IMR-90 (cell line): ENCODE results near the gene SLC38A1. TPM values are rescaled to one million over a fixed set of nuclear protein-coding genes. Genes with fewer than 3 reads are reported as not detected.

Experiments
- ATAC-seq: fragments of 200-7000 bp; cut with Tn5 transposase; 2 replicates; pipeline ENCODE4 v1.9.1; 2020; ENCODE audit warnings: low read depth, mild to moderate bottlenecking, moderate library complexity
- BruUV-seq: library from RNA; stranded (reverse); fragments of 400-500 nt; replicated peaks from 2 replicates; lab custom pipeline; 2021; lab: Mats Ljungman, UMichigan
- CTCF ChIA-PET: fragments of 300-600 bp; formaldehyde crosslinking; extraction: SDS; loops from one replicate; lab custom pipeline; 2021; ENCODE audit warnings: antibody characterized with exemption; lab: Yijun Ruan, JAX
- POLR2A ChIA-PET: fragments of 300-600 bp; sonication (Branson Sonifier 250); formaldehyde crosslinking; loops from one replicate; lab custom pipeline; 2022; ENCODE audit warnings: antibody characterized with exemption; ENCODE audit not compliant: unreplicated experiment; lab: Charles Lee
- DNase-seq: peaks from one replicate; pipeline ENCODE4 v3.0.0; 2013
- H2AFZ ChIP-seq: replicated peaks from 2 replicates; pipeline ENCODE3; 2013; ENCODE audit warnings: low read length, mild to moderate bottlenecking; ENCODE audit not compliant: poor library complexity
- H2AK5ac ChIP-seq: 2 replicates; pipeline ENCODE4 v1.6.1; 2013; ENCODE audit warnings: low read depth, low read length, inconsistent platforms
- H2AK9ac ChIP-seq: replicated peaks from 2 replicates; pipeline ENCODE3; 2013; ENCODE audit warnings: mild to moderate bottlenecking, low read depth, low read length, moderate library complexity; ENCODE audit not compliant: poor library complexity
- H2BK120ac ChIP-seq: 2 replicates; pipeline ENCODE4 v1.6.1; 2013; ENCODE audit warnings: low read depth, low read length, inconsistent platforms
- H2BK15ac ChIP-seq: 3 replicates; pipeline ENCODE4 v1.6.1; 2013; ENCODE audit warnings: low read depth, low read length, inconsistent platforms
- H2BK20ac ChIP-seq: 2 replicates; pipeline ENCODE4 v1.6.1; 2013; ENCODE audit warnings: low read depth, mild to moderate bottlenecking, inconsistent platforms, low read length, moderate library complexity
- H2BK5ac ChIP-seq: 2 replicates; pipeline ENCODE4 v1.6.1; 2013; ENCODE audit warnings: mild to moderate bottlenecking, low read depth, low read length, inconsistent platforms; ENCODE audit not compliant: poor library complexity, severe bottlenecking
- H3K14ac ChIP-seq: replicated peaks from 2 replicates; pipeline ENCODE4 v1.6.1; 2013; ENCODE audit warnings: low read depth, low read length, inconsistent platforms
- H3K18ac ChIP-seq: 2 replicates; pipeline ENCODE4 v1.6.1; 2013; ENCODE audit warnings: low read depth, low read length, control low read depth
- H3K23ac ChIP-seq: 2 replicates; pipeline ENCODE4 v1.6.1; 2013; ENCODE audit warnings: low read depth, low read length, inconsistent platforms
- H3K27ac ChIP-seq: 2 replicates; pipeline ENCODE4 v1.5.1; 2013; ENCODE audit warnings: mild to moderate bottlenecking, control low read depth, low read length; ENCODE audit not compliant: insufficient read depth
- H3K27me3 ChIP-seq: 2 replicates; pipeline ENCODE4 v1.6.1; 2013; ENCODE audit warnings: low read length; ENCODE audit not compliant: control insufficient read depth, insufficient read depth
- H3K36me3 ChIP-seq: 2 replicates; pipeline ENCODE4 v1.6.1; 2013; ENCODE audit warnings: low read length, mixed read lengths; ENCODE audit not compliant: control insufficient read depth, insufficient read depth
- H3K4ac ChIP-seq: 2 replicates; pipeline ENCODE4 v1.6.1; 2013; ENCODE audit warnings: low read depth, low read length, inconsistent platforms
- H3K4me1 ChIP-seq: 2 replicates; pipeline ENCODE4 v1.6.1; 2013; ENCODE audit warnings: low read length, mixed read lengths; ENCODE audit not compliant: control insufficient read depth, insufficient read depth
- H3K4me2 ChIP-seq: 2 replicates; pipeline ENCODE4 v1.6.1; 2013; ENCODE audit warnings: low read depth, mild to moderate bottlenecking, control low read depth, low read length, moderate library complexity
- H3K4me3 ChIP-seq: 2 replicates; pipeline ENCODE4 v1.5.1; 2013; ENCODE audit warnings: low read depth, mild to moderate bottlenecking, control low read depth, low read length, moderate library complexity; ENCODE audit not compliant: insufficient read depth
- H3K56ac ChIP-seq: 2 replicates; pipeline ENCODE4 v1.6.1; 2013; ENCODE audit warnings: low read length, inconsistent platforms; ENCODE audit not compliant: insufficient read depth; ENCODE audit errors: extremely low read depth
- H3K79me1 ChIP-seq, 2 experiments: 2 replicates each; pipeline ENCODE4 v1.6.1; 2013; ENCODE audit warnings: low read length in 2 of 2, inconsistent platforms in 1 of 2, low read depth in 1 of 2
- H3K9ac ChIP-seq: 2 replicates; pipeline ENCODE4 v1.6.1; 2013; ENCODE audit warnings: low read depth, low read length, control low read depth
- H3K9me1 ChIP-seq: 2 replicates; pipeline ENCODE4 v1.6.1; 2013; ENCODE audit warnings: low read length, inconsistent platforms; ENCODE audit not compliant: insufficient read depth
- H3K9me3 ChIP-seq: 2 replicates; pipeline ENCODE4 v1.6.1; 2013; ENCODE audit warnings: low read length; ENCODE audit not compliant: control insufficient read depth, insufficient read depth
- H4K20me1 ChIP-seq: 2 replicates; pipeline ENCODE4 v1.6.1; 2013; ENCODE audit warnings: low read length, inconsistent platforms; ENCODE audit not compliant: insufficient read depth
- H4K5ac ChIP-seq: 2 replicates; pipeline ENCODE4 v1.6.1; 2013; ENCODE audit warnings: mild to moderate bottlenecking, low read depth, low read length, control low read depth
- H4K8ac ChIP-seq, 2 experiments: 2 replicates each; pipeline ENCODE4 v1.6.1; 2013; ENCODE audit warnings: low read depth in 2 of 2, low read length in 2 of 2, control low read depth in 1 of 2, inconsistent platforms in 1 of 2
- H4K91ac ChIP-seq: 2 replicates; pipeline ENCODE4 v1.6.1; 2013; ENCODE audit warnings: low read depth, low read length, inconsistent platforms; ENCODE audit not compliant: insufficient read depth
- FOS ChIP-seq: fragments of 150-350 bp; IDR thresholded peaks from 2 replicates; pipeline ENCODE4 v1.6.1; 2016; ENCODE audit warnings: low read depth, low read length
- MAZ ChIP-seq: IDR thresholded peaks from 2 replicates; pipeline ENCODE4 v1.6.1; 2012; ENCODE audit warnings: low read depth, mild to moderate bottlenecking, low read length, improper control_type of control experiment, moderate library complexity, borderline replicate concordance
- MXI1 ChIP-seq: IDR thresholded peaks from 2 replicates; pipeline ENCODE4 v1.6.1; 2012; ENCODE audit warnings: low read depth, mild to moderate bottlenecking, low read length, moderate library complexity, borderline replicate concordance
- POLR2A ChIP-seq: IDR thresholded peaks from 2 replicates; pipeline ENCODE4 v1.6.1; 2012; ENCODE audit warnings: mild to moderate bottlenecking, low read depth, low read length
- RCOR1 ChIP-seq: IDR thresholded peaks from 2 replicates; pipeline ENCODE4 v1.6.1; 2012; ENCODE audit warnings: mild to moderate bottlenecking, low read length, improper control_type of control experiment; ENCODE audit not compliant: insufficient replicate concordance
- SMC3 ChIP-seq: fragments of 150-350 bp; IDR thresholded peaks from 2 replicates; pipeline ENCODE4 v1.6.1; 2016; ENCODE audit warnings: low read depth, mild to moderate bottlenecking, antibody characterized with exemption, low read length, moderate library complexity
- WGBS, 2 experiments: methylation state at CpG; one replicate each; pipeline versions ENCODE4 v1.1.5 to v1.1.7; 2013; ENCODE audit warnings: missing lambda C conversion rate in 2 of 2; ENCODE audit not compliant: insufficient read length in 1 of 2; ENCODE audit errors: extremely low coverage in 2 of 2; 5-methylcytosine and 5-hydroxymethylcytosine counted together
- dilution Hi-C: fragments of 300-500 bp; cut with HindIII; formaldehyde crosslinking; loops from one replicate; pipeline ENCODE4 v1.14.3; 2018; ENCODE audit warnings: low sequenced_read_pairs; ENCODE audit not compliant: unreplicated experiment
- in situ Hi-C: fragments of 300-500 bp; cut with MboI; formaldehyde crosslinking; loops from 3 replicates; pipeline ENCODE4 v1.14.3; 2019; ENCODE audit warnings: low sequenced_read_pairs, inconsistent platforms, mixed read lengths
- intact Hi-C: fragments of 100-400 bp; cut with micrococcal nuclease; formaldehyde crosslinking; loops from 2 replicates; pipeline ENCODE4 v1.10.0; 2022
- polyA plus RNA-seq, 3 experiments: library from polyadenylated mRNA; depleted of rRNA; stranded (reverse); fragments of >200 nt; gene quantifications; 2 replicates each; pipeline ENCODE4 v1.2.3, GENCODE V29; 2012; ENCODE audit warnings: low replicate concordance in 1 of 3
- total RNA-seq: library from RNA; depleted of rRNA; stranded (reverse); fragments of >200 nt; gene quantifications from 2 replicates; pipeline ENCODE4 v1.2.3, GENCODE V29; 2012

Gene SLC38A1
- total and polyA plus RNA-seq, 2 of the 4 experiments (the other 2 are of a cell fraction): 22.8 to 61.5 TPM

- TF ChIP-seq MXI1: no peak
- TF ChIP-seq MAZ: no peak
- no peak for TF ChIP-seq RCOR1
- TF ChIP-seq FOS: no peak
- TF ChIP-seq SMC3: no peak
Observed at GRCh38 chr12:46212108-46212982, 56.5 kb downstream of the SLC38A1 start (continued).

- no peak overlapping the region for H4K8ac ChIP-seq
- no peak for DNase-seq
- peaks cover 53 to 61% of the 10 kb centered on the region in 2 experiments for H3K79me1 ChIP-seq
- H4K5ac ChIP-seq: no peak overlapping the region
- no peak overlapping the region for H3K9ac ChIP-seq
- CTCF ChIA-PET: no interaction called here
- H4K20me1 ChIP-seq: peaks cover 23% of the 10 kb centered on the region
- H3K23ac ChIP-seq: no peak overlapping the region
- in situ Hi-C loops: no loop called here
- BruUV-seq: no TSS peak
- H3K27ac ChIP-seq: no peak overlapping the region
- no peak overlapping the region for H2BK15ac ChIP-seq
- H3K4ac ChIP-seq: no peak overlapping the region
- H3K4me2 ChIP-seq: no peak overlapping the region
- dilution Hi-C loops: no loop called here
- WGBS, 2 experiments: 90% methylated on average over 2 of the region's 6 CpGs; no CpG with 5 or more reads in 1 of the 2 experiments
- peaks cover 8% of the 10 kb centered on the region for H3K4me1 ChIP-seq
- H3K14ac ChIP-seq: no peak overlapping the region
- no peak overlapping the region for H3K56ac ChIP-seq
- no peak overlapping the region for H2AK9ac ChIP-seq
- no peaks in the 10 kb centered on the region for H3K27me3 ChIP-seq
- peaks cover 11% of the 10 kb centered on the region for H3K36me3 ChIP-seq
- no peak overlapping the region for H3K18ac ChIP-seq
- intact Hi-C loops: no loop called here
- no peak overlapping the region for H3K4me3 ChIP-seq
- ATAC-seq: no peak
- peaks cover 13% of the 10 kb centered on the region for H3K9me1 ChIP-seq
- POLR2A ChIA-PET: no interaction called here
- no peaks in the 10 kb centered on the region for H3K9me3 ChIP-seq
- H2AK5ac ChIP-seq: no peak overlapping the region
- no peak overlapping the region for H4K91ac ChIP-seq
- no peak for TF ChIP-seq POLR2A
- no peak overlapping the region for H2BK20ac ChIP-seq
- no peak overlapping the region for H2BK5ac ChIP-seq
- H2BK120ac ChIP-seq: no peak overlapping the region
- no peak overlapping the region for H2AFZ ChIP-seq
Observed at GRCh38 chr12:46210873-46211439, 57.9 kb downstream of the SLC38A1 start.
